Liver (tissue), 9 donors: Measurements from ENCODE around the gene ZBTB45. TPM values are rescaled to one million over a fixed set of nuclear protein-coding genes. Genes with fewer than 3 reads are reported as not detected.

Source experiments
- DNase-seq: peaks from one replicate; pipeline ENCODE4 v3.0.0-alpha.2; 2017; ENCODE audit warnings: low spot score
- H3K27ac ChIP-seq, 2 donors: one replicate each; pipeline ENCODE4 v1.7.0; 2013; ENCODE audit warnings: inconsistent platforms in 2 of 2, low read length in 2 of 2, control low read depth in 1 of 2, low read depth in 1 of 2, mild to moderate bottlenecking in 1 of 2
- H3K27me3 ChIP-seq, 4 donors: one replicate each; pipeline versions ENCODE4 v1.6.1 to v1.7.0; 2013; ENCODE audit warnings: low read length in 3 of 4, inconsistent platforms in 1 of 4, mild to moderate bottlenecking in 1 of 4, moderate library complexity in 1 of 4; ENCODE audit not compliant: control insufficient read depth in 4 of 4, insufficient read depth in 4 of 4
- H3K36me3 ChIP-seq, 4 donors: one replicate each; pipeline versions ENCODE4 v1.6.1 to v1.7.0; 2013; ENCODE audit warnings: low read length in 3 of 4, mild to moderate bottlenecking in 3 of 4, low read depth in 1 of 4, moderate library complexity in 1 of 4; ENCODE audit not compliant: control insufficient read depth in 4 of 4, insufficient read depth in 3 of 4
- H3K4me1 ChIP-seq, 4 donors: one replicate each; pipeline versions ENCODE4 v1.6.1 to v1.7.0; 2013; ENCODE audit warnings: low read length in 3 of 4, mild to moderate bottlenecking in 3 of 4, moderate library complexity in 1 of 4; ENCODE audit not compliant: control insufficient read depth in 4 of 4, insufficient read depth in 4 of 4
- H3K4me3 ChIP-seq, 3 donors: one replicate each; pipeline versions ENCODE4 v1.6.1 to v1.7.0; 2013; ENCODE audit warnings: low read length in 3 of 3, control low read depth in 1 of 3, low read depth in 1 of 3, mild to moderate bottlenecking in 1 of 3
- H3K9ac ChIP-seq, 2 donors: one replicate each; pipeline ENCODE4 v1.7.0; 2013; ENCODE audit warnings: low read length in 2 of 2, mild to moderate bottlenecking in 2 of 2, moderate library complexity in 2 of 2, control low read depth in 1 of 2, low read depth in 1 of 2
- H3K9me3 ChIP-seq, 4 donors: one replicate each; pipeline versions ENCODE4 v1.6.1 to v1.7.0; 2013; ENCODE audit warnings: low read length in 3 of 4; ENCODE audit not compliant: control insufficient read depth in 4 of 4
- ATF3 ChIP-seq: IDR thresholded peaks from 2 replicates; pipeline ENCODE4 v1.6.1; 2016; ENCODE audit warnings: antibody characterized with exemption
- EGR1 ChIP-seq, 2 donors: IDR thresholded peaks; 2 replicates each; pipeline ENCODE4 v1.6.1; 2016 to 2018; ENCODE audit warnings: antibody characterized with exemption in 2 of 2, low read depth in 2 of 2
- FOXA1 ChIP-seq: IDR thresholded peaks from 2 replicates; pipeline ENCODE4 v1.6.1; 2016; ENCODE audit warnings: antibody characterized with exemption
- FOXA2 ChIP-seq: IDR thresholded peaks from 2 replicates; pipeline ENCODE4 v1.6.1; 2016; ENCODE audit warnings: antibody characterized with exemption
- GABPA ChIP-seq, 2 donors: IDR thresholded peaks in 1 of 2; conservative IDR thresholded peaks in 1 of 2; 2 replicates each; pipeline ENCODE4 v1.6.1; 2016; ENCODE audit warnings: antibody characterized with exemption in 2 of 2, mild to moderate bottlenecking in 1 of 2, moderate library complexity in 1 of 2
- HNF4A ChIP-seq, 2 donors: conservative IDR thresholded peaks; 2 replicates each; pipeline ENCODE4 v1.6.1; 2016; ENCODE audit warnings: antibody characterized with exemption in 2 of 2, mild to moderate bottlenecking in 2 of 2
- HNF4G ChIP-seq: IDR thresholded peaks from 2 replicates; pipeline ENCODE4 v1.6.1; 2016; ENCODE audit warnings: antibody characterized with exemption
- JUND ChIP-seq, 2 donors: IDR thresholded peaks; 2 replicates each; pipeline ENCODE4 v1.6.1; 2016; ENCODE audit warnings: antibody characterized with exemption in 2 of 2
- MAX ChIP-seq: IDR thresholded peaks from 2 replicates; pipeline ENCODE4 v1.6.1; 2016; ENCODE audit warnings: antibody characterized with exemption
- NR2F2 ChIP-seq: IDR thresholded peaks from 2 replicates; pipeline ENCODE4 v1.6.1; 2016; ENCODE audit warnings: antibody characterized with exemption
- RAD21 ChIP-seq, 2 donors: IDR thresholded peaks; 2 replicates each; pipeline ENCODE4 v1.6.1; 2016; ENCODE audit warnings: antibody characterized with exemption in 2 of 2, mild to moderate bottlenecking in 2 of 2
- REST ChIP-seq: IDR thresholded peaks from 2 replicates; pipeline ENCODE4 v1.6.1; 2016; ENCODE audit warnings: antibody characterized with exemption, mild to moderate bottlenecking
- RXRA ChIP-seq, 2 donors: IDR thresholded peaks; 2 replicates each; pipeline ENCODE4 v1.6.1; 2017 to 2018; ENCODE audit warnings: antibody characterized with exemption in 2 of 2, mild to moderate bottlenecking in 1 of 2
- SP1 ChIP-seq: IDR thresholded peaks from 2 replicates; pipeline ENCODE4 v1.6.1; 2018; ENCODE audit warnings: antibody characterized with exemption, mild to moderate bottlenecking
- TAF1 ChIP-seq: conservative IDR thresholded peaks from 2 replicates; pipeline ENCODE4 v1.6.1; 2016; ENCODE audit warnings: antibody characterized with exemption, mild to moderate bottlenecking
- YY1 ChIP-seq: IDR thresholded peaks from 2 replicates; pipeline ENCODE4 v1.6.1; 2016; ENCODE audit warnings: antibody characterized with exemption, mild to moderate bottlenecking
- ZBTB33 ChIP-seq: IDR thresholded peaks from 2 replicates; pipeline ENCODE4 v1.6.1; 2016; ENCODE audit warnings: antibody characterized with exemption
- WGBS: extraction: QIAGEN DNeasy Blood & Tissue Kit; methylation state at CpG from one replicate; pipeline ENCODE4 v1.1.7; 2013; 5-methylcytosine and 5-hydroxymethylcytosine counted together
- polyA plus RNA-seq, 2 donors: library from polyadenylated mRNA; stranded (reverse) in 1 of 2; unstranded in 1 of 2; fragments of 200-250 nt in 1 of 2; fragments of >200 nt in 1 of 2; fragmentation: Nextera tagmentation in 1 of 2; extraction: Ambion mirVana in 1 of 2; gene quantifications; one replicate each; pipeline versions ENCODE4 v1.2.1 to v1.2.3, GENCODE V29; 2013 to 2015
- total RNA-seq, 2 donors: library from RNA; depleted of rRNA; stranded (reverse); fragments of >200 nt; gene quantifications; one replicate each; pipeline ENCODE4 v1.2.3, GENCODE V29; 2014
- TF ChIP-seq, protein P1 (sequence below): fragments of 150-350 bp; IDR thresholded peaks from 2 replicates; pipeline ENCODE4 v1.5.1; 2017; ENCODE audit warnings: improper control_type of control experiment, low read depth, low read length; ENCODE audit not compliant: missing input control
- donor health status: healthy.
- donor health status: healthy.
- donor health status: healthy.
- donor health status: healthy.
- donor health status: healthy.

Gene ZBTB45
- total and polyA plus RNA-seq, 4 donors = 2.1 to 4.0 (median 2.7) TPM

DNA sequence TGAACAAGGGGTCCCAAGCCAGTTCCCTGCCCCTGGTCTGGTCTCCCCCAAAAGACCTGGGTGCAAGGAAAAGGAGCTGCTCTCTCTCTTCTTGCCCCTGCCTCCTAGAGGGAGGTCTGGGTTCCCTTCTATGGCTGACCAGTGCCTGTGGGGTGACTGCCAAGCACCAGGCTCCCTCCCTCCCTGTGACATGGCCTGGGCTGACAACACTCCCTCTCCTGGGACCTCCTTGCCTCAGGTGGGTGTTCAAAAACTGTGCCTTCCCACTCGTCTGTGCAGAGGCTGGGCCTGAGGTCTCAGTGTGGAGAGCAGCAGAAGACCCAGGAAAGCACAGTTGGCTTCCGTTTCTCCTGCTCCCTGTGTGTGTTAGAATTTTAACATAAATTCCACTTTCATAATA, 38.8 kb downstream of the ZBTB45 start:
- no peak overlapping the region for H3K9ac ChIP-seq
- H3K9me3 ChIP-seq = no peaks in the 10 kb centered on the region
- H3K4me1 ChIP-seq = peaks cover 6 to 12% (median 7%) of the 10 kb centered on the region in 4 donors
- 92% methylated on average over 2 of the region's 2 CpGs for WGBS
- H3K4me3 ChIP-seq = no peak overlapping the region
- no peak overlapping the region for H3K27ac ChIP-seq
- H3K36me3 ChIP-seq = peaks cover 0 to 15% (median 5%) of the 10 kb centered on the region in 4 donors
- TF ChIP-seq FOXA2 (no peak), HNF4A (conservative IDR thresholded peaks at IDR 0.05) (no peak), FOXA1 (no peak)
- TF ChIP-seq, protein P1, sequence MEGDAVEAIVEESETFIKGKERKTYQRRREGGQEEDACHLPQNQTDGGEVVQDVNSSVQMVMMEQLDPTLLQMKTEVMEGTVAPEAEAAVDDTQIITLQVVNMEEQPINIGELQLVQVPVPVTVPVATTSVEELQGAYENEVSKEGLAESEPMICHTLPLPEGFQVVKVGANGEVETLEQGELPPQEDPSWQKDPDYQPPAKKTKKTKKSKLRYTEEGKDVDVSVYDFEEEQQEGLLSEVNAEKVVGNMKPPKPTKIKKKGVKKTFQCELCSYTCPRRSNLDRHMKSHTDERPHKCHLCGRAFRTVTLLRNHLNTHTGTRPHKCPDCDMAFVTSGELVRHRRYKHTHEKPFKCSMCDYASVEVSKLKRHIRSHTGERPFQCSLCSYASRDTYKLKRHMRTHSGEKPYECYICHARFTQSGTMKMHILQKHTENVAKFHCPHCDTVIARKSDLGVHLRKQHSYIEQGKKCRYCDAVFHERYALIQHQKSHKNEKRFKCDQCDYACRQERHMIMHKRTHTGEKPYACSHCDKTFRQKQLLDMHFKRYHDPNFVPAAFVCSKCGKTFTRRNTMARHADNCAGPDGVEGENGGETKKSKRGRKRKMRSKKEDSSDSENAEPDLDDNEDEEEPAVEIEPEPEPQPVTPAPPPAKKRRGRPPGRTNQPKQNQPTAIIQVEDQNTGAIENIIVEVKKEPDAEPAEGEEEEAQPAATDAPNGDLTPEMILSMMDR = no peak
- no peaks in the 10 kb centered on the region for H3K27me3 ChIP-seq
- DNase-seq = no peak

DNA sequence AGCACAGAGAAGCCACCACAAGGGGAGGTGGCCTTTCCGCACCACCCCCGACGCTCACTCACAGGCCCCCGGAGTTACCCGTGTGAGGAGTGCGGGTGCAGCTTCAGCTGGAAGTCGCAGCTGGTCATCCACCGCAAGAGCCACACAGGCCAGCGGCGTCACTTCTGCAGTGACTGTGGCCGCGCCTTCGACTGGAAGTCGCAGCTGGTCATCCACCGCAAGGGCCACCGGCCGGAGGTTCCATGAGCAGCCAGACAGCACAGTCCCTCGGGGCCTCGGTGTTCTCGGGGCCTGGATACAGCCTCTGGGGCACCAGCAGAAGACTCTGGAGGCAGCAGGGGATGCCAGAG, 39.2 kb downstream of the ZBTB45 start:
- peaks cover 0 to 15% (median 5%) of the 10 kb centered on the region in 4 donors for H3K36me3 ChIP-seq
- no peak overlapping the region for H3K4me3 ChIP-seq
- no peak overlapping the region for H3K9ac ChIP-seq
- H3K27ac ChIP-seq = no peak overlapping the region
- no peaks in the 10 kb centered on the region for H3K9me3 ChIP-seq
- DNase-seq = no peak
- TF ChIP-seq RAD21 (IDR thresholded peaks at IDR 0.05) (no peak), HNF4G (no peak), YY1 (no peak), JUND (IDR thresholded peaks at IDR 0.05) (no peak), NR2F2 (no peak), REST (no peak), HNF4A (conservative IDR thresholded peaks at IDR 0.05) (no peak), ZBTB33 (no peak), EGR1 (IDR thresholded peaks at IDR 0.05; ENCODE audit: low read depth in 2 of 2) (no peak), RXRA (IDR thresholded peaks at IDR 0.05) (no peak), TAF1 (no peak), MAX (no peak), FOXA1 (no peak), ATF3 (no peak), SP1 (no peak), GABPA (IDR thresholded peaks at IDR 0.05 in 1 of 2, conservative IDR thresholded peaks at IDR 0.05 in 1 of 2) (no peak)
- TF ChIP-seq, protein P1 = no peak
- peaks cover 5 to 13% (median 8%) of the 10 kb centered on the region in 4 donors for H3K4me1 ChIP-seq
- no peaks in the 10 kb centered on the region for H3K27me3 ChIP-seq
- 96% methylated on average over 20 of the region's 20 CpGs for WGBS
